Kidney capillary endothelial cell (primary cell): ENCODE measurements around the gene SIRT3.

Experiments used
- DNase-seq: peaks from one replicate; pipeline ENCODE4 v3.0.0-alpha.2; 2018; ENCODE audit warnings: low spot score

The SIRT3 gene

GRCh38 chr11:215581-216037, 20.5 kb downstream of the SIRT3 start:
- DNase-seq, result no peak

GRCh38 chr11:214083-214482, 22.1 kb downstream of the SIRT3 start:
- no peak for DNase-seq

GRCh38 chr11:213111-213510, 23.0 kb downstream of the SIRT3 start:
- no peak for DNase-seq

DNA sequence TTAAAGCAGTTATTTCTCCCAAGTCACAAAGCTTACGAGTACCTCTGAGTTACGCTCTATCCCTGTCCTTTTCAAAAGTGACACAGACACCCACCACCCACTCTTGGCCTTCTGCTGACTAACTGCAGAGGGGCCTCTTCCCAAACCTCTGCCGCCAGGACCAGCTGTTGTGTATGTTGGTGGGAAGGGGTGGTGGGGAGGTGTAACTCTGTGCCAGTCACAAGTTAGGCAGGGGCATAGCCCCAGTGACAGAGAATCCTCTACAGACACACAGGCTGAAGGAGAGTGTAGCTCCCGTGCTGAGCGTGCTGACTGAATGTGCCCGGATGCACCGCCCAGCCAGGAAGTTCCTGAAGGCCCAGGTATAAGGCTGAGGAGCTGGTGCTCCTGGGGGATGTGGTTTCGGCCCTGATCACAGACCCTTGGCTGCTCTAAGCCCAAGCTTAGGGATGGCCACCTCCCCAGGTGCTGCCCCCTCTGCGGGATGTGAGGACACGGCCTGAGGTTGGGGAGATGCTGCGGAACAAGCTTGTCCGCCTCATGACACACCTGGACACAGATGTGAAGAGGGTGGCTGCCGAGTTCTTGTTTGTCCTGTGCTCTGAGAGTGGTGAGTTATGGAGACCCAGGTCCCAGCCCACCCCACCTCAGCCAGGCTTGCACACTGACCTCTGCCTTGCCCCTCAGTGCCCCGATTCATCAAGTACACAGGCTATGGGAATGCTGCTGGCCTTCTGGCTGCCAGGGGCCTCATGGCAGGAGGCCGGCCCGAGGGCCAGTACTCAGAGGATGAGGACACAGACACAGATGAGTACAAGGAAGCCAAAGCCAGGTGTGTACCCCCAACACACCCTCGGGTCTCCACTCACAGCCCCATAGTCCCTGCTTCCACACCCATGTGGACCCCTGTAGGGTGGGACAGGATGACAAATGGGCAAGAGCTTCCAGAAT, 23.7 kb downstream of the SIRT3 start:
- no peak for DNase-seq

DNA sequence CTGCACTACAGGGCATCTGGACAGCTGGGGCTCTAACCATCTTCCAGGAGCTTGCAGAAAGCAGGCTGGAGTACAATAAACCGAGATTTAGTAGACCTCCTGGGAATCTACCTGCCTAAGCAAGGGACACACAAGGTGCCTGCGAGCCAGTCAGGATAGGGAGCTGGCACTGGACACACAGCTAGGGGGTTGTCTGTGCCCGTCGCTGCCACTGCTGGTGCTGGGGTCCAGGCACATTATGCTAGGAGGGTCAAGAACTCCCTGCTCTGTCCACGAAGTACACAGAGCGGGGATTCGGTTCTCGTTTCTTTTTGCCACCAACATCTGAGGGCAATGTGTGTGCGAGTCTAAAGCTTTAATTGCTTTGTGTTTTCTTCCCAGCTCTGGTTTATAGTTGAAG, 24.4 kb downstream of the SIRT3 start:
- no peak for DNase-seq

GRCh38 chr11:211295-211694, 24.8 kb downstream of the SIRT3 start:
- DNase-seq, result no peak

GRCh38 chr11:210803-211180, 25.4 kb downstream of the SIRT3 start:
- DNase-seq, result no peak

DNA sequence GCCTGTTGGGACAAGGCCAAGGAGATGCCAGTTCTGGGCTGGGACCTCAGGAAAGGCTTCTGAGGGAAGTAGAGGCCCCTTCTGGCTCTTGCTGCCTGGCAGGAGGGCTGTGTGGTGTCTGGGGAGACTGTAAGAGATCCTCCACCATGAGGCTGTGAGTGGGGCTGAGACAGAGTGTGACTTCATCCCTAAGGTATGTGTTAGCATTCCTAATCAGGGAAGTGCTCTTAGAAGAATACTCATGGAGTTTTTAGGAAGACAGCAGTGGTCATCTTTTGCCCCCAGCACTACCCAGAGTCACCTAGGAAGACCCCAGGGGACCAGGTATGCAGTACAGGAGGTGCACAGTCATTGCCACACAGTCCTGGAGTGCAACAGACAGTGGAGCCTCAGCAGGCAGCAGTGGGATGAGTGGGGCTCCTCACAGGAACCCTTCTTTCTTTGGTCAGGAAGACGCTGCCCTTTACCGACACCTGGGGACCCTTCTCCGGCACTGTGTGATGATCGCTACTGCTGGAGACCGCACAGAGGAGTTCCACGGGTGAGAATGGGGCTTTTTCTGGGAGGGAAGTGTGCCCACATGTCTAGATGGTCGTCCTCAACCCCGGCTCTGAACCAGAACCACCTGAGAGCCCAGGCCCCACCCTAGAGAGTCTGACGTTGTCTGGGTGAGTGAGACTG, 25.9 kb downstream of the SIRT3 start:
- peak; percentile 46 for DNase-seq

DNA sequence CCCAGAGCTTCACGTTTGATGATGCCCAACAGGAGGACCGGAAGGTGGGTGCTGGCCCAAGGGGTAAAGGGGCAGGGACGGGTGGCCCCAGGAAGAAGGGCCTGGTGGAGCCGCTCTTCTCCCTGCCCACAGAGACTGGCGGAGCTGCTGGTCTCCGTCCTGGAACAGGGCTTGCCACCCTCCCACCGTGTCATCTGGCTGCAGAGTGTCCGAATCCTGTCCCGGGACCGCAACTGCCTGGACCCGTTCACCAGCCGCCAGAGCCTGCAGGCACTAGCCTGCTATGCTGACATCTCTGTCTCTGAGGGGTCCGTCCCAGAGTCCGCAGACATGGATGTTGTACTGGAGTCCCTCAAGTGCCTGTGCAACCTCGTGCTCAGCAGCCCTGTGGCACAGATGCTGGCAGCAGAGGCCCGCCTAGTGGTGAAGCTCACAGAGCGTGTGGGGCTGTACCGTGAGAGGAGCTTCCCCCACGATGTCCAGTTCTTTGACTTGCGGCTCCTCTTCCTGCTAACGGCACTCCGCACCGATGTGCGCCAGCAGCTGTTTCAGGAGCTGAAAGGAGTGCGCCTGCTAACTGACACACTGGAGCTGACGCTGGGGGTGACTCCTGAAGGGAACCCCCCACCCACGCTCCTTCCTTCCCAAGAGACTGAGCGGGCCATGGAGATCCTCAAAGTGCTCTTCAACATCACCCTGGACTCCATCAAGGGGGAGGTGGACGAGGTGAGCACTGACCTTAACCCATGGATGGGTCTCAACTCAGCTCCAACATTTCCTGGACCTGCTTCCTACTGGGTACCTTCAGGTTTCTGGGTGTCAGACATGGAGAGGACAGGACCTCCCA, 26.6 kb downstream of the SIRT3 start:
- peak; percentile 18 for DNase-seq

DNA sequence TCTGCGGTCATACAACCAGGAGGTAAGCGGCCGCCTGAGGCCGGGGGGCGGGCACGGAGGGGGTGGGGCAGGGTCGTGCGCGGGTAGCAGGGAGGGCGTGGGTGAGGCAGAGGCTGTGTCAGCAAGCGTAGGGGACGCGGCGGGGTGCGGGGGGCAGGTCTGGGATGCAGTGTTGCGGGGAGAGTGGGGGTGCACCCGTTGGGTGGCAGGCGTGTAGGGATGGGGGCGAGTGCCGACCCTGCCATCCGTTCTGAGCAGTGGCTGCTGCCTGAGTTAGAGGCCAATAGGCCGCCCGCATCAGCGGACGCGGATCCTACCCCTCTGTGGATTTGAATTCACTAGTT, 27.3 kb downstream of the SIRT3 start:
- peak; percentile 10 for DNase-seq

GRCh38 chr11:208181-208916, 27.8 kb downstream of the SIRT3 start:
- DNase-seq, result peak; percentile 54

DNA sequence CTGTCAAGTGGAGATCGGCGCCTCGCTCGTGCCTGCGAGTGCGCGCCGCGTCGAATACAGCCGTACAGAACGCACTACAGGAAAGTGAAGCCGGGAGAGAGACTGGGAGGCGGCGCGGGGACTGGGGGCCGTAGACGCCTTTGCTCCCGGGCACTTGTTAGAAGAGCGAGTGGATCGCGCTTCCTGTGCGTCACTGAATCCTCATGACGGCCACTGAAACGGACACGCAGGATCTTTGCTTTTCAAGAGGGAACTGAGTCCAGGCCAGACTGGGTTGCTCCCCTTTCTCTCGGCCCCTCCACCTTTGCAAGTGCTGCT, 28.3 kb downstream of the SIRT3 start:
- DNase-seq, result peak; percentile 59

DNA sequence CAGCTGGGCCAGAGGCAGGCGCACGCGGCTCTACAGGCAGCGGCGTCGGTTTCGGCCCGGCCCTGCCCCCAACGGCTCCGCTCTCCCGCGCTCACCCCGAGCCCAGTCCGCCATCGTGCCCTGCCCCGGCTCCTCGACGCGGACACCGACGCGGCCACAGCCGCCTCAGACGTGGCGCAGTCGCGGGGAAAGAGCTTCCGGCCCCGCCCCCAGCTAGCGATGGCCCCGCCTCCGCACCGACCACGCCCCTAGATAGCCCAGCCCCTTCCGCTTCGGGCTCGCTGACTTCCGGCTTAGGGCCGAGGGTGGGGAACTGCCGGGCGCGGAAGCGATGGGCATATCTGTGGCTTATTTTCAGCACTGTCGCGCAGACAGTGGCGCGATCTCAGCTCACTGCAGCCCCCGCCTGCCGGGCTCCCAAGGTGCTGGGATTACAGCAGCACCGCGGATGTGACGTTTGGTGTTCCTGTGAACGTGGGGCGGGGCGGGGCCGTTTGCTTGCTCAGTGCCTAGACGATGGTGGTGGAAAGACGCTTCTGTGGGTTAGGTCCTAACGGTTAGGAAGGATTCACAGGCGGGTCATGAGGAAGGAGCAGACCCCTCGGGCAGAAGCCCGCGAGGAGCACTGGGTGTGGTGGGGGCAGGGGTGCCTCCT, 28.8 kb downstream of the SIRT3 start, which contains the start of the genes BET1L and RIC8A:
Gene BET1L (minus strand): TSS at position 192 of the 655 bp plus-strand sequence. CDS start 78 bp downstream, at position 114.
Gene RIC8A (plus strand): TSS at position 501 of the 655 bp plus-strand sequence. CDS start 1,147 bp downstream, outside the sequence.
- DNase-seq, result peak; percentile 99

DNA sequence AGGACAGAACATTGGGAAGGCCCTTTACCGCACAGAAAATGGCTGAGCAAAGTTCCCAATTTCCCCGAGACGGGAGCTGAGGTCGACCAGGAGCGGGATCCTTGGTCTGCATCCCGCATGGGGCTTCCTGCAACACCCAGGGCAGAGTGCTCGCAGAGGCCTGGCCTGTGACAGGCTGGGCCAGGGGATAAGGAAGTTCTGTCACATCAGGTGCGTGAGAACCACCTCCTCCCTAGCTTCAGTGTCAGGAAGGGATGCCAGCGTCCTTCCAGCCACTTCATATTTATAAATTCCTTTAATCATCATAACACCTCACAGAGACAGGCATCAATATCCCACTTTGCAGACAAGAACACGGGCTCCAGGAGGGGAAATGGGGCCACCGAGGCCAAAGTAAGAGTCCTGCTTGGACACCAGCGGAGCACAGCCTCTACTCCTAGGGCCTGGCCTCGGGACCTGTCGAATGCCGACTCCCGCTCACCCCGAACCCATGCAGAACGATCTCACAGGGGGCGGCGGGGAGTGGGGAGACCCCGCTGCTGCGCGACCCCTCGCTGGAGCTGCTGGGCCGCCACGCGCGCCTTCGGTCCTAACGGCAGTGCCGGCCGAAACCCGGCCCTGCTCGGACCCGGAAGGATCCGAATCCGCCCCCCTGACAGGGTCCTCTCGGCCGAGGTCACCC, 29.5 kb downstream of the SIRT3 start:
- DNase-seq, result peak; percentile 34

DNA sequence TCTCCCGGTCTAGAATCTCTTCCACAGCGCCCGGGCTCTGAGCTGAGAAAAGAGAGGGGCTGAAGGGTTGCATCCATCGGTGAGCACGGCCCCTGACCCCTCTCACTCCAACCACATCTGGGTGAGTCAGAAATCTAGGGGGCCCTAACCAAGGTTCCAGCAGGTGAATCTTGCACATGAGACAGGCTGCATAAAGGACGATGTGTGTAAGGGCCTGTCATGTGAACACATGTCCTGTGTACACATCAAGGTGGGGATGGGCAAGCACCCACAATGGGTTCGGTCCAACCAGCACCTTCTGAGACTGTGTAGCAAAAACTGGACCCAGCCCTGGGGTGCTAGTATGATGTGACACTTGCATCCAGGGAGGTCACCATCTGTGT, 30.1 kb downstream of the SIRT3 start:
- no peak for DNase-seq

- no peak for DNase-seq
These were observed 30.7 kb downstream of the SIRT3 start for GRCh38 chr11:205221-206001.

GRCh38 chr11:204587-205109, 31.5 kb downstream of the SIRT3 start:
- no peak for DNase-seq

DNA sequence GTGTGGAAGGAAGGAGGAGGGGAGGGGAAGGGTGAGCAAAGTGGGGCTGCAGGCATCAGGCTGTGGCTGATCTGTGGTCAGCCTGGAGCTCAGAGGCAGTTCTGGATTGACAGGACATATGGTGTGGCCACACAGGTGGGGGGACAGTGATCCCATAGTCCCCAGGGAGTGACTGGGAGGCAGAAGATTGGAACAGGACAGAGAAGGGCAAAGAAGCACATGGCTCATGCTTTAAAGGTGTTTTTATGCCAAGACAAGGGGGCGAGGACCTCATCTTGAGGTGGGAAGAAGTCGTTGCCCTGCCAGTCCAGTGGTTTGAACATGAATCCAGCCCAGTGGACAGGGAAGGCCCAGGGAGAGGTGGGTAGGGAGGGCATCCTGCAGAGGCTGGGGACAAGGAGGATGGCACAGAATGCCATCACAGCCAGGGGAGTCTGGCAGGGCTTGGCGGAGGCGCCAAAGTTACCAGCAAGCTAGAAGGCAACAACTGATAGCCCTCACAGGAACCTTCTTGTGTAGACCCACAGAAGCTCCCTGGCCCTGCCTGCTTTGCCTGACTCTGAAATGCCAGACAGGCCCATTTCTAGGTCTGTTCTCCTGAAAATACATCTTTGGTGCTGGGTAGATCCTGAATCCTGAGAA, 32.1 kb downstream of the SIRT3 start:
- no peak for DNase-seq
